Adipose tissue (tissue), 3 donors: ENCODE measurements around the gene ABCB10. TPM values are rescaled to one million over a fixed set of nuclear protein-coding genes. Genes with fewer than 3 reads are reported as not detected.
"Not testable (repeated sequence)": the region's sequence is repeated elsewhere in the genome, so short reads cannot be mapped to it uniquely, and the experiment has no call there.

Experiments used
- H3K27ac ChIP-seq: one replicate; pipeline ENCODE4 v1.5.1; 2013; ENCODE audit warnings: low read depth, low read length
- WGBS, 3 donors: extraction: QIAGEN DNeasy Blood & Tissue Kit; methylation state at CpG; one replicate each; pipeline ENCODE4 v1.1.7; 2013; 5-methylcytosine and 5-hydroxymethylcytosine counted together
- polyA plus RNA-seq, 3 donors: library from polyadenylated mRNA; stranded (reverse); fragments of 200-250 nt; gene quantifications; one replicate each; pipeline ENCODE4 v1.2.3, GENCODE V29; 2013
- donor health status: healthy with polysubstance abuse.
- donor health status: Bipolar disorder and iron deficiency.
- donor health status: healthy.

The ABCB10 gene
- 1 to 10 TPM; 4.4 to 7.4 (median 6.8) TPM for polyA plus RNA-seq

DNA sequence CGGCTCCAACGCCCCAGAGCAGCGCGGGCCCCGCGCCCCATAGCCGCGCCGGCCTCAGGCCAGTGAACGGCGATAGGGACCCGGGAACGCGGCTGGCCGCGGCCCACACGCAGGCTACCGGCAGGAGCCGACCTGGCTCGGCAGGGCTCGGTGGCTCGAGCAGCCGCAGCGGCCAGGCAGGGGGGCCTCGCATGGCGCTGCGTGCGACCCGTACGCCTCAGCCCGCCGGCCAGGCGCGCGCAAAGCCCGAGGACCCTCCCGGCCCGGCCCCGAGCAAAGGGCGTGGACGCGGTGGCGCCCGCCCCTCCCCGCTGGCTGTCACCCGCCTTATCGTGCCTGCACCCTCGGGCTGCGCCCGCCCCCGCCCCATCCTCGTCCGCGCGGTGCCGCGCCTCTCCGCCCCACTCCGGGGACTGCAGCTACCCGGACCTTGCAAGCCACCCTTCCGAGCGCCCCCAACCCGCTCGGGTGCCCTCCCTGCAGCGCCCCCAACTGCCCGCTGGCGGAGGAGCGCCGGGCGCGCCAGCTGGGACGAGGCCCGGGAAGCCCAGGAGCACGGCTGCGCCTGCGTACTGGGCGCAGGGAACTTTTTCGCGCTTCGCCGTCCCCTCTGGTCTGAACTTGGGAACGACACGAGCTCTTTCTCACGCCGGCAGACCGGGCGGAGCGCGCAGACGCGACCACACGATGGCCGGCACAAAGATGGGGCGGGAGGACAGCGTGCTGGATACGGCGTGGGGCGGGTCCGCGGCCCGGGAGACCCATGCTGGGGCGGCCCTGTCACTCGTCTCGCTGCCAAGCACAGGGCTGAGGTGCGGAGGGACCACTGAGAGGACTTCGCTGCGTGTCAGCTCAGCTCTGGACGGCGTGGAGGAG, at the start of gene ABCB10:
Gene ABCB10 (minus strand): TSS at position 248 of the 876 bp plus-strand sequence. CDS start 55 bp downstream, at position 193.
- H3K27ac ChIP-seq = no peak within 1 kb of the TSS
- WGBS, 3 donors = 0 to 1% (median 0%) methylated on average over 69 to 109 of the region's 109 CpGs

DNA sequence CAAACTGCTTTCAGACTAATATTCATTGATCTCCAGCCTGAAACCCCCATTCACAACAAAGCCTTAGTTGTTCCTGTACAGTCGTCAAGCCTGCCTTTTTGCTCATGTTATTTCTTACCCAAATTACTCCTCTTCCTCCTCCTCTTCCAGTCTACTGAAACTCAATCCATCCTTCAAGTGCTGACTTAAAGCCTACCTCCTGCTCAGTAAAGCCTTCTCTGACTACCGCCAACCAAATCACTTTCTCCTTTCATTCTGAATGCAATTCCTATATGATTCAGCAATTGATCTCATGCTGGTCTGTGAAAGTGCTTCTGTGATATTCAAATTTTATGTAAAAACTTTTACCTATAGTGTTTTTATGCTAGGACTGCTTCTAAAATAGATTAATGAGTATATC, 48.9 kb upstream of the ABCB10 start:
- 91 to 92% (median 91%) methylated on average over 2 of the region's 2 CpGs for WGBS, 3 donors
- H3K27ac ChIP-seq = no peak overlapping the region

DNA sequence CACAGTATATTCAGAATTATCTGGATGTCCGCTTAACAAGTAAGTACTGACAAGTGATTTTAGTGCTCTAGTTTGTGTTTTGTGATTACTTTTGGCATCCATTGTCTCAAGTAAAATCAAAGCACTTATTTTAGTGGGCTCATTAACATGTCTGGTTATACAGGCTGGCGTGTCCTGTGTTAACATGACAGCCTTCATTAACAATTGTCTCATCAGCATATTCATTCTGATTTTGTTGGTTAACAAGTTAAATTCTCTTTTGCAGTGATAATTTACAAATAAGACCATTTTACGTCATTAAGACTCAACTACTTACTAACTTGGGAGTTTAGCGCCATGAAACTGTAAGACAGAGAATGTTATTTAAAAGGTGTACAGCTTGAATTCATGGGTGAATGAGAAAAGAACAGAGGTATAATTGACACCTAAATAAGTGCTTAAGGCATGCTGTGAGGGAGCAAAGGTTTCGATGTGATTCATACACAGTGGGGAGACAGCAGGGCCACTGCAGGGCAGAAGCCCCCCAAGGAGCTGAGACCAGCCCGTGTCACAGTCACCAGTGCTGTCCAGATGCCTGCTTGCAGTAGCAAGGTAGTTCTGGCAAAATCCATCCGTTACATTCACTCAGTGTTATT, 45.0 kb upstream of the ABCB10 start:
- WGBS, 3 donors = 87 to 91% (median 88%) methylated on average over 7 of the region's 7 CpGs

DNA sequence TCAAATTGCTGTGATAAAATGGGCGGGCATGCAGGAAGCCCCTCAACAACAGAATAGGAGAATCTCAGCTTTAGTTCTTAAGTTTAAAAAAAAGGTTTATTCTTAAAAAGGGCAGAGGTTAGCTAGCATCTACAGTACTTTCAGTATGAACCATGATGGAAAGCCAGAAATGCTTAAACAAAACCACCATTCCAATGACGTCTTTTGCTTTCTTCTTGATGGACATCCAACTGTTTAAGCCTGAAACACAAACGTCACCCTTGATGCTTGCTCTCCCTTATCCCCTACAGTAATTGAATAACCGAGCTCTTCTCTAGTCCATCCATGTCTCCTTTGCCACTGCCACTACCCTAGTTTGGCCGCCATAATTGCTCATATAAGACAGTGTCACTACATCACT, 41.7 kb upstream of the ABCB10 start:
- no peak overlapping the region for H3K27ac ChIP-seq
- WGBS, 3 donors = 93 to 94% (median 94%) methylated on average over 5 of the region's 5 CpGs

More for the DNA sequence above, 45.0 kb upstream of the ABCB10 start:
- no peak overlapping the region for H3K27ac ChIP-seq

DNA sequence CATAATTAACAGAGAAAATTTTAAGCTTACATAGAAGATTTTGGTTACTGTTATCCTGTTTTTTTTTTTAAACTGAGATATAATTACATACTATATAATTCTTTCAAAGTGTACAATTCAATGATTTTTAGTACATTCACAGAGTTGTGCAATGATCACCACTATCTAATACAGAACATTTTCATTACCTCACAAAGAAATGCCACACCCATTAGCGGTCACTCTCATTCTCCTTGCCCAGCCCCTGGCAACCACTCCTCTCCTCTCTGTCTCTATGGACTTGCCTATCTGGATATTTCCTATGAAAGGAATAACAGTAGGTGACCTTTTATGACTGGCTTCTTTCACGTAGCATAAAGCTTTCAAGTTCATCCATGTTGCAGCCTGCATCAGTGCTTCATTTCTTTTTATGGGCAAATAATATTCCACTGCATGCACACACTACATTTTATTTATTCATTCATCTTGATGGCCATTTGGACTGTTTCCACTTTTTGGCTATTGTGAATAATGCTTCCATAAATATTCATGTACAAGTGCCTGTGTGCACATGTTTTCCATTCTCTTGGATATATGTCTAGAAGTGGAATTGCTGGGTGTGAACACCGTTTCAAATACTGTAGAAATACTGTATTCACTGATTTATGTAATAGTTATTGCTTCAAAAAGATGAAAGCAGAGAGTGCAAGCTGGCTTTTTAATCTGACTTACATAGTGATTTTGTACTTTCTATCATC, 40.9 kb upstream of the ABCB10 start:
- H3K27ac ChIP-seq = no peak overlapping the region
- WGBS, 3 donors = 86 to 94% (median 87%) methylated on average over 3 of the region's 3 CpGs

DNA sequence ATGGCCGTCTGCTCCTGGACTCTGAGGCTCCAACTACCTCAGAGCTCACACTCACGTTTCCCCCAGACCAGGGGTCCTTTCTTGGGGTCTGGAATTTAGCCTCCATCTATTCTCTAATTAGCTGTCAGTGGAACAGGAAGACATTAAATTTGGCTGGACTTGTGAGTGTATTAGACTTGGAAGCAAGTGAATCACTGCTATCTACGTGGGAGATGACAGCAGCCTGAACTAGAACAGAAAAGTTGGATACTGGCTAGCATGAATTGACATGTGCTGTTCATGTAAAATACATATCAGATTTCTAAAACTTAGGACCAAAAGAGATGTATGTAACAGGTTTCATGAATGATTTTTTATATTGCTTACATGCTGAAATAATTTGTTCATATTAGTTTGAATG, 39.4 kb upstream of the ABCB10 start:
- WGBS, 3 donors = 62 to 90% (median 65%) methylated on average over 3 of the region's 3 CpGs
- H3K27ac ChIP-seq = no peak overlapping the region

DNA sequence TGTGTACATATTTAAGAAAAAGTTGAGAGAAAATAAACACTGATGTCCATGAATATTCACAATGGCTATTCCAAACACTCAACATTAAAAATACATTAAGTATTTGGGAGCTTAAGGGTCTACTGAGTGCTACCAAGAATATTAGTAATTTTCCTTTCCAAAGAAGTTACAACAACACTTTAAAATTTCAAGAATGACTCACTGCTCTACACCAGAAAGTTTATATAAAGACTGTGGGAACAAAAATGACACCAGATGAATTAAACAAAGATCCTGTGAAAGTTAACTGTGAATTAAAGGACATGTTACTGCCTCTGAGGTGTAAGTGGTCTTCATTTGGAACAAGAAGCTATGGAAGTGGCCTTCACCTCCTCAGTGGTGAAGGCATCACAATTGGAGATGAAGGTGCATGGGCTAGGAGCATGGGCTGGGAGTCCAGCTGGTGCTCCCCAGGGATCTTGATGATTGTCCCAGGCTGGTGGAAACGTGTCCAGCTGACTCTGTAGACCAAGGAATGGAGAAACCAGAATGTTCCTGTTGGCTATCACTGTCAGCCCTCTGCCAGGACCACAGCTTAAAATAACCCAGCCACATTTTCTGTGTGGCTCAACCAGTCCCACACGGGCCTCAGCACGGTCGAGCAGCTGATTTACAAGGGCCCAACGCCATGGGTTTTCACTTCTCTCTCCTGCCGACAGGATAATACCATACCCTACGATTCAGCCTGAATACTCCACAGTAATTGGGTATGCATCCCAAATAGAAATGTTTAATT, 38.6 kb upstream of the ABCB10 start:
- 50 to 75% (median 61%) methylated on average over 7 of the region's 7 CpGs for WGBS, 3 donors
- no peak overlapping the region for H3K27ac ChIP-seq

DNA sequence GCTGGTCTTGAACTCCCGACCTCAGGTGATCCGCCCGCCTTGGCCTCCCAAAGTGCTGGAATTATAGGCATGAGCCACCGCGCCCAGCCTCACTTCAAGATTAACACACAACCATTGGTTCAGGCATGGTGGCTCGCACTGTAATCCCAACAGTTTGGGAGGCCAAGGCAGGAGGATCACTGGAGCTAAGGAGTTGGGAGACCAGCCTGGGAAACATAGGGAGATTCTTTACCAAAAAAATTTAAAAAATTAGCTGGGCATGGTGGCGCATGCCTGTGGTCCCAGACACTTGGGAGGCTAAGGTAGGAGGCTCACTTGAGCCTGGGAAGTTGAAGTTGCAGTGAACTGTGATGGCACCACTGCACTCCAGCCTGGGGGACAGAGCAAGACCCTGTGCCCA, 37.4 kb upstream of the ABCB10 start:
- not testable (repeated sequence) for H3K27ac ChIP-seq
- 96 to 99% (median 97%) methylated on average over 6 to 7 of the region's 7 CpGs for WGBS, 3 donors

DNA sequence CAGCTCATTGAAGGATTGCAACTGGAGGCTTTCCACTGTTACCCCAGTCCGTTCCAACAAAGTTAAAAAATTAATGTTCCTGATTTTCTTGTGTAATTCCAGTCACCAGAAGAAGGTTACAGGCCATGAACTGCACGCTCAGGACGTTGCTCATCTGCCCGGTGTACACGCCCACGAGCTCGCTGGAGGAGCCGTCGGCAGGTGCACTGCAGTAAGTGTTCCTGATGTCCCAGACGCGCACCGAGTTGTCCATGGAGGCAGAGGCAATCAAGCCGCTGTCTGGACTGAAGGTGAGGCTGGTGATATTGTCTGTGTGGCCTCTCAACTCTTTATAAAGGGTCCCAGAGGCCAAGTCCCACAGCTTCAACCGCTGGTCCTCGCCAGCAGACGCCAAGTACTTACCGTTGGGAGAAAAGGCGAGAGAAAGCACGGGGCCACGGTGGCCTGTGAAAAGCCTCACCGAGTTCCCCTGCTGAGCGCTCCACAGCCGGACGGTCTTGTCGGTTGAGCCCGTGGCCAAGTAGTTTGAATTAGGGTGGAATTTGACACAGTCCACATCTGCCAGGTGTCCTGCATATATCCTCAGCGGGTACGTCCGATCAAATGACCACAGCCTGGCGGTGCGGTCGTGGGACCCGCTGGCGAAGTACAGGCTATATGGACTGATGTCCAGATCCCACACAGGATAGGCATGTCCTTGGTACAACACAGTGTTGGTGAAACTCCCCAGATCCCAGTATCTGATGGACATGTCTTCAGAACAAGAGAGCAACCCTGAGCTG, 35.9 kb upstream of the ABCB10 start:
- H3K27ac ChIP-seq = no peak overlapping the region
- 96 to 97% (median 97%) methylated on average over 34 of the region's 34 CpGs for WGBS, 3 donors

DNA sequence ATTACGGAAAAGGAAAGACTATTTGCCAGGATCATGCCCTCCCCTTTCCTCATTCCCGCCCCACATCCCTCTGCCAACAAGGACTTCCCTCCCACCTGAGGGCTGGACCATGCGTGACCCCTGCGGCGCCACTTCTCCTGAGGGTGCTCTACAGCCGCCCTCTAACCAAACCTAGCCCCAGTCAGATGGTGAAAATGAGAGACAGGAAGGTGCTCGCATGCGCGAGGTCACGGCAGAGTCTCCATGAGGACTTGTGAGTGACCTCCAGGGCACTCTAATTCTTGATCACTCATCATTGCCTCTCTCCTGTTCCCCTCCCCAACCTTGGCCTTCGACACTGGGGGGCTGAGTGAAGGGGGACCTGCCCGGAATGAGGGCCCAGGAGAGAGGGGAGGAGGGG, 35.3 kb upstream of the ABCB10 start:
- H3K27ac ChIP-seq = no peak overlapping the region
- WGBS, 3 donors = 87 to 98% (median 93%) methylated on average over 12 of the region's 12 CpGs

DNA sequence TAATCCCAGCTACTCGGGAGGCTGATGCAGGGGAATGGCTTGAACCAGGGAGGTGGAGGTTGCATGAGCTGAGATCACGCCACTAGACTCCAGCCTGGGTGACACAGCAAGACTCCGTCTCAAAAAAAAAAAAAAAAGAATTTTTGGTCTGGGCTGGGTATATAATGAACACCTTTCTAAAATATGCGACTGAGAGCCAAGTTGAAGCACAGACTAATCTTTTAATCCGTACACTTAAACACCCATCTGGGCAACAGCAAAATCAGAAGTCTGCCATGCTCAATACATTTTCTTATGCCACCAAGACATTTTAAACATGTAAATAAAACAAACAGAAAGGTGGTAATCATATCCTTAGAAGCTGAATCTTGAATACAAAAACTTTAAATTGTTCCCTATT, 31.6 kb upstream of the ABCB10 start:
- no peak overlapping the region for H3K27ac ChIP-seq
- 95 to 98% (median 98%) methylated on average over 5 of the region's 5 CpGs for WGBS, 3 donors

DNA sequence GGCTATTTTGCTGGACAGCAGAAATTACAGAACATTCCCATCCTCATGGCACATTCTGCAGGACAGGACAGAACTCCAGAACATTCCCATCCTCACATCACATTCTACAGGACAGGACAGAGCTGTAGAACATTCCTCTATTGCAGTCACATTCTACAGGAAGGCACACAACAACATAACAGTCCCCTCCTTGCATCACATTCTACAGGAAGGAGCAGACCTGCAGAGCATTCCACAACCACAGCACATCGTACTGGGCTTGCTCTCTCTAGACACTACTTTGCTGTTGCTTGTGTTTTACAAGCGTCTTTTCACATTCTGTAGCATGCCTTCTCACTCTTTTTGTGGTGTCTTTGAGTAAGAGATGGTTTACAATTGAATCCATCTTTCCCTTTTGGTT, 26.8 kb upstream of the ABCB10 start:
- no peak overlapping the region for H3K27ac ChIP-seq
- WGBS, 3 donors = 58 to 83% (median 64%) methylated on average over 2 of the region's 2 CpGs

DNA sequence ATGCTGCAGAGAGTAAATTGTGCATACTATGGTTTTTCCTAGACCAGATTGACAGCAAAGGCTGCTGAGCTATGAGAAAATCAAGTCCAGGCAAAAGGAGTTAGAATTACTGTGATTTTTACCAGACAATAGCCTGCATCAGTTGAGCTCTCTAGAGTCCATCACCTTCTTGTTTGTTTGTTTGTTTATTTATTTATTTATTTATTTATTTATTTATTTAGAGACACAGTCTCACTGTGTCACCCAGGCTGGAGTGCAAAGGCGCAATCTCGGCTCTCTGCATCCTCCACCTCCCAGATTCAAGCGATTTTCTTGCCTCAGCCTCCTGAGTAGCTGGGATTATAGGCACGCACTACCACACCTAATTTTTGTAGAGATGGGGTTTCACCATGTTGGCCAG, 24.2 kb upstream of the ABCB10 start:
- WGBS, 3 donors = 95 to 99% (median 96%) methylated on average over 4 of the region's 4 CpGs

DNA sequence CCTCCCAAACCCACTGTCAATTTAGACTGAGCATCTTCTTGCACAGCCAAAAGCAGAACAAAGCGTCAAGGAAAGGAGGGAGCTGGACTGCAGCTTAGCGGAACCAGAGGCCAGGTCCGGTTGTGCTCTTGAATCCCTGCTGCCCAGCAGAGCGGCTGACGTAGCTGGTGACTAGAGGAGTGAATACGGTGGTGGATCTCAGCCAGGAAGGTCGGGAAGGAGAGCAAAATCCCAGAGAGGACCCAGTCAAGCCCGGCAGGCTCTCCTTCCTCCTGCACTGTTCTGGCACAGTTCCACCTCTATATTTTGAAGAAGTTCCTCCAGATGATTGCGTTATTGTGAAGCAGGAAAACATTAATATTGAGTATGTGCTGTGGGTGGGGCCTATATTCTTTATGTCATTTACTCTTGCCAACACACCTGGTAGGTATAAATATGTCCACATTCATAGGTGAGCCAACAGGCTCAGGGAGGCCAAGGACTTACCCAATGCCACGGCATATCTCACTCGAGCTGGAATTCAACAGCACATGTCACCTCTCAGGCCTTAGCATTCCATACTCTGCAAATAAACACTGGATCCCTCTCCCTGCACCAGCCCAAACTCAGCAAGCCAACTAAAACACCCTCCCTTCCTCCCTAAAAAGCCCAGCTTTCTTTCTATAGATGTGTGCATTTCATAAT, 23.6 kb upstream of the ABCB10 start:
- no peak overlapping the region for H3K27ac ChIP-seq
- WGBS, 3 donors = 19 to 28% (median 23%) methylated on average over 11 of the region's 11 CpGs

More for the DNA sequence above, 24.2 kb upstream of the ABCB10 start:
- no peak overlapping the region for H3K27ac ChIP-seq

DNA sequence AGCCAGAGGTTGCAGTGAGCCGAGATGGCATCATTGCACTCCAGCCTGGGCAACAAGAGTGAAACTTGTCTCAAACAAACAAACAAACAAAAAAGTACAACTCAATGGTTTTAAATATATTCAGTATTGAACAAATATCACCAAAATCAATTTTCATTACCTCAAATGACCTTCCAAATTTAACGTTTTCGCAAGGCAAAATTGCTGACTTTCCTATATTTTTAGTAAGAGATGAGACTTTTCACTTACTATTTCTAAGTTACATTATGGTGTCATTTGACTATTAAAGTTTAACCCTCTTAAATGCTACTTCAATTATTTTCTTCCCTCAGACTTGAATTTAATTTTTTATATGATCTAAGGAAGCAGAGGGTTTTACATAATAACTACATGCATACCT, 23.0 kb upstream of the ABCB10 start:
- H3K27ac ChIP-seq = no peak overlapping the region
- WGBS, 3 donors = 85 to 88% (median 85%) methylated on average over 3 of the region's 3 CpGs

DNA sequence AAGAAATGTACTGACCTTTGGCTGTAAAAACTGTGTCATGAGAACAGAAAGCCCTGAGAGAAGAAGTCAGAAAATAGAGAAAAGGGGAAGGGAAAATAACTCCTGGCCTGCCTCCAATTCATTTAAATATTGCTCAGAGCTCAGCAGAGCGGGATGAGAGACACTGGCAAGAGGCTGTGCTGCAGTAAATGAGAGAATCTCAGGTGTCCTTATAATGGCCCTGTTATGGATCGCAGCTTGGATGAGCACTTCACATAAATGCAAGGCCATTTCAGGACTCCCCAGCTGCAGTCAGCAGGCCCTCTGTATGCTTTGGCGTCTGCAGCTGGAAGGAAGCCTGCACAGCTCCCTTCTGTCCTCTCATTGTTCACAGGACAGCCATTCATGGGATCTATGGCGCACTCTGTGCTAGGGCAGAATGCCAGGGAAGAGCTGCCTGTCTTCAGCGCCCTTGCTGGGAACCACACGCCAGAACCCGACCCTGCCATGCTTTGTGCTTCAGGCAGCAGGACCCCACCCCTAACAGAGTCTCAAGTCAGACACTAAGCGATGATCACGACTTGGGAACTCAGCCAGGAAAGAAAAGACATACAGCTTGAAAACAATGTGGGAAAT, 20.7 kb upstream of the ABCB10 start:
- WGBS, 3 donors = 23 to 50% (median 25%) methylated on average over 9 of the region's 9 CpGs
- H3K27ac ChIP-seq = no peak overlapping the region
